Measurements from ENCODE around the gene SASH1. TPM values are rescaled to one million over a fixed set of nuclear protein-coding genes. Genes with fewer than 3 reads are reported as not detected.

The SASH1 gene
- total and polyA plus RNA-seq, 9 of the 15 experiments (the other 6 are each of a cell fraction or from before 2014, with no cell fraction given), result 0.35 to 3.5 (median 1.6) TPM

DNA sequence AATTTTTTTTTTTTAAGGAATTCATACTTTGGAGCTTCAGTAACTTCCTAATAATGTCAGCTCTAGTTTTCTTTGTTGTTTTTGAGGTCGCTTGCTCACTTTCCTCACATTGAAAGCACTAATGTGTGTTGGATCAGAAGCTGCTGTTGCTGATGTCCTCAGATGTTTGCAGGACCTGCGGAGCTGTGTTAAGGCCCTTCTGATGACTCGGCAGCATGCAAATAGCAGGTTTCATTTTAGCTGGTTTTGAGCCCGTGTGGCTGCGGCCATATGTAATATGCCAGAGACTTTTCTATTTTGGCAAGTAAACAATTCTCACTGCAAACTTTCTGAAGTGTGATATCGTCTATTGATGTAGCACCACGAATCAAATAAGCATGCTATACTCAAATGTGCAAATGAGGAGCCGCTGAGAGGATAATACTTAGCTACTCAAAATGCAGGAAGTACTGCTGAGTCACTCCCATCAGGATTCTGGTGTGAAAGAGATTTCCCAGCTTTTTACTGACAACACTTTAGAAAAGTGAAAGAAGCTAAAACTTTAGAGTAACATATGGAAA, 187.8 kb downstream of the SASH1 start (continued):
- TF ChIP-seq, protein P1, sequence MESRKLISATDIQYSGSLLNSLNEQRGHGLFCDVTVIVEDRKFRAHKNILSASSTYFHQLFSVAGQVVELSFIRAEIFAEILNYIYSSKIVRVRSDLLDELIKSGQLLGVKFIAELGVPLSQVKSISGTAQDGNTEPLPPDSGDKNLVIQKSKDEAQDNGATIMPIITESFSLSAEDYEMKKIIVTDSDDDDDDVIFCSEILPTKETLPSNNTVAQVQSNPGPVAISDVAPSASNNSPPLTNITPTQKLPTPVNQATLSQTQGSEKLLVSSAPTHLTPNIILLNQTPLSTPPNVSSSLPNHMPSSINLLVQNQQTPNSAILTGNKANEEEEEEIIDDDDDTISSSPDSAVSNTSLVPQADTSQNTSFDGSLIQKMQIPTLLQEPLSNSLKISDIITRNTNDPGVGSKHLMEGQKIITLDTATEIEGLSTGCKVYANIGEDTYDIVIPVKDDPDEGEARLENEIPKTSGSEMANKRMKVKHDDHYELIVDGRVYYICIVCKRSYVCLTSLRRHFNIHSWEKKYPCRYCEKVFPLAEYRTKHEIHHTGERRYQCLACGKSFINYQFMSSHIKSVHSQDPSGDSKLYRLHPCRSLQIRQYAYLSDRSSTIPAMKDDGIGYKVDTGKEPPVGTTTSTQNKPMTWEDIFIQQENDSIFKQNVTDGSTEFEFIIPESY (CRISPR knock-in tag; IDR thresholded peaks at IDR 0.05), result no peak
- TF ChIP-seq RB1 (IDR thresholded peaks at IDR 0.05; ENCODE audit: low read depth) (no peak), BACH1 (tag; IDR thresholded peaks at IDR 0.05) (peak; percentile 82), ATF7 (IDR thresholded peaks at IDR 0.05) (peak; percentile 27; the same call in 1 of the 2 replicates), PTTG1 (tag; IDR thresholded peaks at IDR 0.05; ENCODE audit: low read depth) (no peak), NBN (IDR thresholded peaks at IDR 0.05; ENCODE audit: low read depth) (no peak), GABPB1 (CRISPR knock-in tag; IDR thresholded peaks at IDR 0.05) (no peak), HSF4 (CRISPR knock-in tag; IDR thresholded peaks at IDR 0.05; ENCODE audit: borderline replicate concordance) (no peak), TAF1 (IDR thresholded peaks at IDR 0.05; ENCODE audit: control insufficient read depth, extremely low read depth, insufficient read depth, low read length, severe bottlenecking) (no peak), ZEB2 (IDR thresholded peaks at IDR 0.05) (no peak), PTRF (tag; IDR thresholded peaks at IDR 0.05) (no peak), ZNF24 (IDR thresholded peaks at IDR 0.05) (no peak), COPS2 (conservative IDR thresholded peaks at IDR 0.05) (no peak), MEIS2 (IDR thresholded peaks at IDR 0.05; ENCODE audit: partially characterized antibody) (no peak)
- TF ChIP-seq, protein P2, sequence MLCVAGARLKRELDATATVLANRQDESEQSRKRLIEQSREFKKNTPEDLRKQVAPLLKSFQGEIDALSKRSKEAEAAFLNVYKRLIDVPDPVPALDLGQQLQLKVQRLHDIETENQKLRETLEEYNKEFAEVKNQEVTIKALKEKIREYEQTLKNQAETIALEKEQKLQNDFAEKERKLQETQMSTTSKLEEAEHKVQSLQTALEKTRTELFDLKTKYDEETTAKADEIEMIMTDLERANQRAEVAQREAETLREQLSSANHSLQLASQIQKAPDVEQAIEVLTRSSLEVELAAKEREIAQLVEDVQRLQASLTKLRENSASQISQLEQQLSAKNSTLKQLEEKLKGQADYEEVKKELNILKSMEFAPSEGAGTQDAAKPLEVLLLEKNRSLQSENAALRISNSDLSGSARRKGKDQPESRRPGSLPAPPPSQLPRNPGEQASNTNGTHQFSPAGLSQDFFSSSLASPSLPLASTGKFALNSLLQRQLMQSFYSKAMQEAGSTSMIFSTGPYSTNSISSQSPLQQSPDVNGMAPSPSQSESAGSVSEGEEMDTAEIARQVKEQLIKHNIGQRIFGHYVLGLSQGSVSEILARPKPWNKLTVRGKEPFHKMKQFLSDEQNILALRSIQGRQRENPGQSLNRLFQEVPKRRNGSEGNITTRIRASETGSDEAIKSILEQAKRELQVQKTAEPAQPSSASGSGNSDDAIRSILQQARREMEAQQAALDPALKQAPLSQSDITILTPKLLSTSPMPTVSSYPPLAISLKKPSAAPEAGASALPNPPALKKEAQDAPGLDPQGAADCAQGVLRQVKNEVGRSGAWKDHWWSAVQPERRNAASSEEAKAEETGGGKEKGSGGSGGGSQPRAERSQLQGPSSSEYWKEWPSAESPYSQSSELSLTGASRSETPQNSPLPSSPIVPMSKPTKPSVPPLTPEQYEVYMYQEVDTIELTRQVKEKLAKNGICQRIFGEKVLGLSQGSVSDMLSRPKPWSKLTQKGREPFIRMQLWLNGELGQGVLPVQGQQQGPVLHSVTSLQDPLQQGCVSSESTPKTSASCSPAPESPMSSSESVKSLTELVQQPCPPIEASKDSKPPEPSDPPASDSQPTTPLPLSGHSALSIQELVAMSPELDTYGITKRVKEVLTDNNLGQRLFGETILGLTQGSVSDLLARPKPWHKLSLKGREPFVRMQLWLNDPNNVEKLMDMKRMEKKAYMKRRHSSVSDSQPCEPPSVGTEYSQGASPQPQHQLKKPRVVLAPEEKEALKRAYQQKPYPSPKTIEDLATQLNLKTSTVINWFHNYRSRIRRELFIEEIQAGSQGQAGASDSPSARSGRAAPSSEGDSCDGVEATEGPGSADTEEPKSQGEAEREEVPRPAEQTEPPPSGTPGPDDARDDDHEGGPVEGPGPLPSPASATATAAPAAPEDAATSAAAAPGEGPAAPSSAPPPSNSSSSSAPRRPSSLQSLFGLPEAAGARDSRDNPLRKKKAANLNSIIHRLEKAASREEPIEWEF (CRISPR knock-in tag; IDR thresholded peaks at IDR 0.05), result no peak
- TF ChIP-seq, protein P3, sequence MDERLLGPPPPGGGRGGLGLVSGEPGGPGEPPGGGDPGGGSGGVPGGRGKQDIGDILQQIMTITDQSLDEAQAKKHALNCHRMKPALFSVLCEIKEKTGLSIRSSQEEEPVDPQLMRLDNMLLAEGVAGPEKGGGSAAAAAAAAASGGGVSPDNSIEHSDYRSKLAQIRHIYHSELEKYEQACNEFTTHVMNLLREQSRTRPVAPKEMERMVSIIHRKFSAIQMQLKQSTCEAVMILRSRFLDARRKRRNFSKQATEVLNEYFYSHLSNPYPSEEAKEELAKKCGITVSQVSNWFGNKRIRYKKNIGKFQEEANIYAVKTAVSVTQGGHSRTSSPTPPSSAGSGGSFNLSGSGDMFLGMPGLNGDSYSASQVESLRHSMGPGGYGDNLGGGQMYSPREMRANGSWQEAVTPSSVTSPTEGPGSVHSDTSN (CRISPR knock-in tag; IDR thresholded peaks at IDR 0.05; ENCODE audit: low read depth), result no peak
- TF ChIP-seq, protein P3 (tag; conservative IDR thresholded peaks at IDR 0.05; ENCODE audit: low read depth), result 0 out of 2 replicates have a peak, but pooled peaks have one; percentile 27
- TF ChIP-seq, protein P4, sequence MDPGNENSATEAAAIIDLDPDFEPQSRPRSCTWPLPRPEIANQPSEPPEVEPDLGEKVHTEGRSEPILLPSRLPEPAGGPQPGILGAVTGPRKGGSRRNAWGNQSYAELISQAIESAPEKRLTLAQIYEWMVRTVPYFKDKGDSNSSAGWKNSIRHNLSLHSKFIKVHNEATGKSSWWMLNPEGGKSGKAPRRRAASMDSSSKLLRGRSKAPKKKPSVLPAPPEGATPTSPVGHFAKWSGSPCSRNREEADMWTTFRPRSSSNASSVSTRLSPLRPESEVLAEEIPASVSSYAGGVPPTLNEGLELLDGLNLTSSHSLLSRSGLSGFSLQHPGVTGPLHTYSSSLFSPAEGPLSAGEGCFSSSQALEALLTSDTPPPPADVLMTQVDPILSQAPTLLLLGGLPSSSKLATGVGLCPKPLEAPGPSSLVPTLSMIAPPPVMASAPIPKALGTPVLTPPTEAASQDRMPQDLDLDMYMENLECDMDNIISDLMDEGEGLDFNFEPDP (CRISPR knock-in tag; IDR thresholded peaks at IDR 0.05), result no peak
